Measurements from ENCODE around the gene MSH3.
A peak's percentile ranks its signal among the peaks of the same experiment; 100 is the strongest.
"Not testable (repeated sequence)": the region's sequence is repeated elsewhere in the genome, so short reads cannot be mapped to it uniquely, and the experiment has no call there.

MSH3 gene

DNA sequence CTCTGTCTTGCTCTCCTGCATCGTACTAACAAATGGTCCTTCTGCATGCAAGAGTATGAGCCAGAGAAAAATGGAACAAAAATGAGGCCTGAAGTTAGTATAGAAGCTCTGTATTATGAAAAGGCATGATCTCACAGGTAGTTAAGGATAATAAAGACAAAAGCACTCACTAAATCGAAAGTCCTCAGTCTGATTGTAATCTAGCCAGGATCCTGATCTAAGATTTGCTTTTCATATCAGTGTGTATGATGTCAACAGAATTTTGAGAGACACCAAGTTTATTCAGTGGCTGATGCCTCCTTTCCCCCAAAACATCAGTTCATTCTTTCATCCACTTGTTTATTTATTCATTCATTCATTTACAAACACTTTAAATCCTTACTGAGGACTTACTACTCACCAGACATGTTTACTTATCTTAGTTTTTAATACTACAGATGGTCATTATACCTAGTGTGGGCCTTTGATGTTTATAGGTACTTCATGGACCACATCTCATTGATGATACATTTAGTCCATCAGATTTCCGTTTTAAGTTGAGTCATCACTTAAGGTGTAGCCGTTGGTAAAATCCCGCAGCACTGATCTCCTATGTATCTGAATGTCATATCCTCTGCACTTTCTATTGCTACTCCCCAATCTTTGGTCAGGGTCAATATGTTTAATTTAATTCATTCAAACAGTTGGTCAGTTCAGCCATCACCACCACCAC lies 105.6 kb downstream of the MSH3 start:
- peak in 1 of 2 donors; percentile 33 for DNase-seq

DNA sequence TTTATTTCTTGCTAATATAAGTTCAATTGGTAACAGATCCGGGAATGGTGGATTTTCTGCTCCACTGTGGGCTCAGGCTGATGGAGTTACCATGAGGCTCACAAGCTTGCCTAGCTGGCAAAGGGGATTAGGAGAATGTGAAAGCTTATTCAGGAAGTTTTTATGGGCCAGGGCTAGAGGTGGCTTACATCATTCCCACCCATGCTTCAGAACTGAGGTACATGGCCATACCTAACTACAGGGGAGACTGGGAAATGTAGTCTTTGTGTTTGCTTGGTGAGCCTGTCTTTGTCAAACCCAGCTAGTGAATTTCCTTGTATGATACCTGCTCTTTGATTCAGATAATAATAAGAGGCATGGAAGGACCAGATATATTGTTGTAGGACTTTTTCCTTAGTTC lies 106.2 kb downstream of the MSH3 start:
- no peak for DNase-seq

DNA sequence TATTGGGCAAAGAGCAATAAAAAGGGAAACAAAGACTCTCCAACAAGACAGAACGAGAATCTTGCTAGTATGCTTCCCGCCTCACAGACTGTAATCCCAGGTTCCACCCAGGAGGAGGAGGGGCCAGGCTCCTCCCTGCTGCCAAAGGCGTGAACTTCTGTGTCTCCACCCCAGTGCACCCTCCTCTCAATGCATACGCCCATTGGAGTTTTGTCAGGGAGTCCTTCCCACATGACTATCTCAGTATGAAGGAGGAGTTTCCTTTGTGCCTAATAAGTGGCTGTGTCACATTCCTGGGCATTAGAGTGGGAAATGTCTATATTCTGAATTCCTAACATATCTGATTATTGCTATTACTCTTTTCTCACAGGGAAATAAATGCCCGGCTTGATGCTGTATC lies 106.7 kb downstream of the MSH3 start:
- no peak for DNase-seq

DNA sequence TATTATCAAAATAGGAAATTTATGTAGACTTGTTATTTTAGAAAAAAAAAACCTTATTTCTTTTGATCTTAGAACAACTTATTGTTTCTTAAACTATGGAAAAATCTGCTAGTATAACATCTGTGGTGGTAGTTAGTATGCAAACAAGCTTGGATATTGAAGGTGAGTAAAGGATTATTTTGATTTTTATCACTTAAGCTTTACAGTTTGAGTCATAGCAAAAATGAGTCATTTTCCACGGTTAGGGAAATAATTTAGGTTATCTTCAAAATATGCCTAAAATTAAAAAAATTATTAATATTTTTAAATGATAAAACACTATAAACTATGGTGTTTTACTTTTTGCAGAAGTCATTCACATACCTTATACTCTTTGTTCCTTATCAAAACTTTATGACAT lies 107.5 kb downstream of the MSH3 start:
- no peak for DNase-seq

DNA sequence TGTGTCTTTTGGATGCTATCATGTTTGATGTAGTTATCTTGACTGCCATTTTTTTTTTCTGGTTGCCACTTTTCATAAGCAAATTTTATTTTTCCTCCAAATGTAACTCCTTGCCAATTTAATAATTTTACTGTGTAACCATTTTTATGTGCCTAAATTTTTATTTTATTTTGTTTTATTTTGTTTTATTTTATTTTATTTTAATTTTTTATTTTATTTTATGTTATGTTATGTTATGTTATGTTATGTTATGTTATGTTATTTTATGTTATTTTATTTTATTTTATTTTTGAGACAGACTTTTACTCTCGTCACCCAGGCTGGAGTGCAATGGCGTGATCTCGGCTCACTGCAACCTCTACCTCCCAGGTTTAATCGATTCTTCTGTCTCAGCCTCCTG lies 108.1 kb downstream of the MSH3 start:
- DNase-seq = no peak

DNA sequence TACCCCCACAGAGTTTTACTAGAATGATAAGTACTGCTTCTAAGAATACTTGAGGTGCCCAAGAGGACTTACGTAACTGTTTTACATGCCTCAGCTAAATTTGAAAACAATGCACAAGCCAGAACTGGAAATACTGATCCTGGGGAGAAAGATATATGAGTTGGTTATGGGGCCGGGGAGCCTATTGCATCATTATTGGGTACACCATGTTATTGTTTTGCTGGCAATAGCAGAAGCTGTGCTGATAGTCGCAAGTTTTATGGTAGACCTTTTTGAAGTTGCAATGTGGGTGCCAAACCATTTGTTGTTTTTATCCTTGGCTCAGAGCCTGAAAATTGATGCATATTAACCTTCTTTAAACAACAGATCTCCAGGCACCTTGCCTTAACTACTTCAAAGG lies 108.8 kb downstream of the MSH3 start:
- DNase-seq = no peak

DNA sequence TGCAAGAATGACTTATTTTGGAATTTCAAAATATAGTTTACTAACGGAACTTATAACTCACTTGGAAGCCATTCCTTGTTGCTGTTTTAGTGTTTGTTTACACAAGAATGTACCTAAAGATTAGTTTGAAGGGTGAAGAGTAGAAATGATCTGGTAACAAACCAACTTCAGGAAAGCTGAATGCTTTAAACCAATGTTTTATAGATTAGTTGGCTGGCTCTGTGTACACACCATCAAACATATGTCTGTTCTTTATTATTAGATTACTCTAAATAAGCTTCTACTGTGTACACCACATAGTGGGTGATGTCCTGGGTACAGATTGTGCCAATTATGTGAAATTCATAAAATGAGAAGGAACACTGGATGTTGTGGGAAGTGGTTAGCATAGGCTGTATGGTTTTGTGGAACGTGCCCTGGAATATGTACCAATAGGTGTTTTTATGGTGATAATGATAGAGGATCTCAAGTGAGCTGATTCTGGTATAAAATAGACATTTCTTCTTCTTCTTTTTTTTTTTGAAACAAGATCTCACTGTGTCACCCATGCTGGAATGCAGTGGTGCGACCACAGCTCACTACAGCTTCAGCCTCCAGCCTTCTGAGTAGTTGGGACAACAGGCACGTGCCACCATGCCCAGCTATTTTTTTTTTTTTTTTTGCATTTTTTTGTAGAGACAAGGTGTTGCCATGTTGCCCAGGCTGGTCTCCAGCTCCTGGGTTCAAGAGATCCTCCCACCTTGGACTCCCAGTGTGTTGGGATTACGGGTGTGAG lies 109.6 kb downstream of the MSH3 start:
- no peak for DNase-seq

DNA sequence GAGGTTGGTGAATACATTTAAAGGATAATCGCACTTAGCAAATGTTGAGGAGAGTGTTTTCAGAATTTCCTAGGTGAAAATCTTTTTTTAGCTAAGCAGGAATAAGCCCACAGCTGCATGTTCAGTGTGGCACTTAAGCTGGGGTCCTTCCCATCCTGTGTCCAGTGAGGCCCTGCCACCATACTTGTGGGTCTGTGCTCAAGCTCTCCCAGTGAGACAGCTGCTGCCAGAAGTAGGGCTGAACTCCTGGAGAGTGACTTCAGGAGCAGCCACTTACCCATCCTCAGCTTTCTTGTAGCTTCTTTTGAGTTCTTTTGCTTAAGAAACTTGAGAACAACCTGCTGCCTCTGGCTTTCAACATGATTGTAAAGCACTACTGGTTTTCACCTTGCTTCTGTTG lies 110.3 kb downstream of the MSH3 start:
- no peak for DNase-seq

DNA sequence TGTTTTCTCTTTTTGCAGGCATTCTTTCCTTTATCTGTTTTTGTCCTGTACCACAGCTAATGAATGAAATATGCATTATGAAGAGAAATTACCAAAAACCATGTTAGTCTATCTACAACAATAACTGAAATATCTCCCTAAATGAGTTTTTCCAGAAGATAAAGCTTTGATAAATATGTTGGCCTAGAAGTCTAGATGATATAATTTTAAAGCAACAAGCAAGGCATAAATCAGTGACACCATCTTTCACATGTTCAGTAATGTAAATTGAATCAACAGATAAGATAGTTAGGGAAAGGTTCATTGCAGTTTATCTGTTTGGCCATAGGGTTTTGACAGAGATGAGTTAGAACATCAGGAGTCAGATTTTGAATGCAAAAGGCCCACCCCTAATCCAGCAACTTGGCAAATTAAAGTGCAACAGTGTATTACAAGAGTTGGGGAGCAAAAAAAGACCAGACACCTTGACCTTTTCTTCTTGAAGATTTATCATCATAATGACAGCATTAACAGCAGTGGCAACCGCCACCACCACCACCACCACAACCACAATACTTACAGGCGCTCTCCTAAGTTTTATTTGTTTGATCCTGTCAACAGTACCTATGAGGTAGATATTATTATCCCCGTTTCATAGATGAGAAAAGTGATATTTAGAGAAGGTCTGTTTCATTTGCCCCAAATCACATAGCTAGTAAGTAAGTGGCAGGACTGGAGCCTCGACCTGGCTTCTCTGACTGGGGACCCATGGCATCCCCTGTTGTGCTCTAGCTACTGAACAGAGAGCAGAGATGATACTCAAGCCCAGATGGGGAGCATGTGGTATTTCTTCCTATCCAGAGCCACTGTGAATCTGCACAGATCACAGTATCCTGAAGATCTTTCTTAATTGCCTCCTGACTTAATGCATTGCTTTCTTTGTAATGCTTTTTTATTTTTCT lies 123.2 kb downstream of the MSH3 start:
- peak in 1 of 2 donors; percentile 22 for DNase-seq

DNA sequence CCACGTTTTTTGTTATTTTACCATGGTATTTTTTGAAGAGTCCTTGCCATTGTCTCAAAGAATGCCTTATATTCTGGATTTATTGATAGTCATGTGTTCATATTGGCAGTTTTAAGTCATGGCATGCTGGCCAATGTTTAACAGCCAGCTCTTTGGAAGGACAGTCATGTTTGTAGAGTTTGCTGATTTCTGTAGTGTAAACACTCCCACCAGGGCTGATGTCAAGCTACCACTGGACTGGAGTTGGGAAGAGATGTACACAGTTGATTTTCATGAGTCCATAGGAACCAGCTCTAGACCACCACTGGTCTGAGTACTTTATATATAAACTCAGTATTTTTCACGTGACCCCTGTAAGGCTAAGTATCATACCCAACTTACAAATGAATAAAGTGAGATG lies 125.6 kb downstream of the MSH3 start:
- DNase-seq = no peak

DNA sequence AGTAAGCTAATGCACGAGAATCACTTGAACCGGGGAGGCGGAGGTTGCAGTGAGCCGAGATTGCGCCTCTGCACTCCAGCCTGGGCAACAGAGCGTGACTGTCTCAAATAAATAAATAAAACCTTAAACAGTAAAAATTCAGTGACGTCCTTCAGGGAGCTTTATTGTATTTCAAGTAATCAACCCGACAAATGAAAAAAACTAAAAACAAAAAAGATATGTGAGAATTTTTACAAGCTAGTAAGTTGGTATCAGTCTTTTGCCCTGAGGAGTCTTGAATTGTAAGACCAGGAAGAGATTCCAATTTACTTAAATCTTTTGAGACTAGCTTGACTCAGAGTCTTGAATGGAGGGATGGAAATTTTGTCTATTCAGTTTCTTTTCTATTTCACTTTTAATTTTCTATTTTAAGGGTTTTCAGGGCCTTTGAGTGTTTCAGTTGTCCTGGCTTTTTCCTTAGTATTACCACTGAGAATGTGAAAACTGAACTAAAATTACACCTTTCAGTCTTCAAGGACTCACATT lies 126.4 kb downstream of the MSH3 start:
- no peak for DNase-seq

DNA sequence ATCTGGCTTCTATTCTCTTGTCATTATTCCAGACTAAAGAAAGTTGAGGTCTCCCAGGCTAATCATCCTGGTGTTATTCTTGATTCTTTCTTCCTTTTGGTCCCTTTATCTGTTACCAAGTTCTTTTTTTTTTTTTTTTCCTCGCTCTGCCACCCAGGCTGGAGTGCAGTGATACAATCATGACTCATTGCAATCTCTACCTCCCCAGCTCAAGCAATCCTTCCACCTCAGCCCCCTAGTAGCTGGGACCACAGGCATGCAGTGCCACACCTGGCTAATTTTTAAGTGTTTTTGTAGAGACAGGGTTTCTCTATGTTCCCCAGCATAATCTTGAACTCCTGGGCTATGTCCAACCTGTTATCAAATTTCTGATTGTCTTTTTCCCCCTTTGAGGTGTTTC lies 126.9 kb downstream of the MSH3 start:
- DNase-seq = no peak

DNA sequence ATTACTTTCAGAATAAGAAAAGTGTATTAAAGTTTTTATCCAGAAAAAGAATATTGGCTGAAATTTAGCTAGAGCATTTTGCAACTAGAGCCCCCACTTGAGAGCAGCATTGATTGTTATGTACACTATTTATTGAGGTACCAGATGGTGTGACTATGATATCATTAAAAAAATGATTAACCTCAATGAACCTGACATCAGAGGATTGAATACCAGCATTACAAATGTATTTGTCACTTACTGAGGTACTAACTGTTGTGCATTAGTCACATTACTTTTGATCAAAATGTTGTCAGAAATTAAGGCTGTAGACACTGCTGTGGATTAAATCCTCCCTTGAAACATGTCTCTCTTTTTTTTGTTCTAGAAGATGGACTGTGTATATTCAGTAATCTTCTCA lies 128.2 kb downstream of the MSH3 start:
- DNase-seq = no peak

DNA sequence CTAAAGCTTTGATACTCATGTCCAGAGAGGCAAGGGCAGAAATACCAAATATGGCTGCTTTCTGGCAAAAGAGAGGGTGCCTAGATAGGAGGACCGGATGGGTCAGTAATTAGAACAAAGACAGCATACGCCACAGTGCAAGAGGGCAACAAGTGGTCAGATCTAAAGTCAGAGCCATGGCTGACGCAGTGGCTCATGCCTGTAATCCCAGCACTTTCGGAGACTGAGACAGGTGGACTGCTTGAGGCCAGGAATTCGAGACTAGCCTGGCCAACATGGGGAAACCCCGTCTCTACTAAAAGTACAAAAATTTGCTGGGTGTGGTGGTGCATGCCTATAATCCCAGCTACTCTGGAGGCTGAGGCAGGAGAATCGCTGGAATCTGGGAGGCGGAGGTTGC lies 129.3 kb downstream of the MSH3 start:
- not testable (repeated sequence) for DNase-seq

DNA sequence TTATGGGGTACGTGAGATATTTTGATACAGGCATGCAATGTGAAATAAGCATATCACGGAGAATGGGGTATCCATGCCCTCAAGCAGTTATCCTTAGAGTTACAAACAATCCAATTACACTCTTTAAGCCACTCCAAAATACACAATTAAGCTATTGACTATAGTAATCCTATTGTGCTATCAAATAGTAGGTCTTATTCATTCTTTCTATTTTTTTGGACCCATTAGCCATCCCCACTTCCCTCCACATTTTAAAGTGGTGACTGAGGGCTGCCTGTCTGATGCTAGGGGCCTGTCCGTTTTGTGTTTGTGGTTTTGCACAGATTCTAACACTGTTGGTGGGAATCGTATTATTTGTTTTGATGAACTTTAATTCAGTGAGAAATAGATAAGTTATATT lies 130.0 kb downstream of the MSH3 start:
- DNase-seq = no peak

DNA sequence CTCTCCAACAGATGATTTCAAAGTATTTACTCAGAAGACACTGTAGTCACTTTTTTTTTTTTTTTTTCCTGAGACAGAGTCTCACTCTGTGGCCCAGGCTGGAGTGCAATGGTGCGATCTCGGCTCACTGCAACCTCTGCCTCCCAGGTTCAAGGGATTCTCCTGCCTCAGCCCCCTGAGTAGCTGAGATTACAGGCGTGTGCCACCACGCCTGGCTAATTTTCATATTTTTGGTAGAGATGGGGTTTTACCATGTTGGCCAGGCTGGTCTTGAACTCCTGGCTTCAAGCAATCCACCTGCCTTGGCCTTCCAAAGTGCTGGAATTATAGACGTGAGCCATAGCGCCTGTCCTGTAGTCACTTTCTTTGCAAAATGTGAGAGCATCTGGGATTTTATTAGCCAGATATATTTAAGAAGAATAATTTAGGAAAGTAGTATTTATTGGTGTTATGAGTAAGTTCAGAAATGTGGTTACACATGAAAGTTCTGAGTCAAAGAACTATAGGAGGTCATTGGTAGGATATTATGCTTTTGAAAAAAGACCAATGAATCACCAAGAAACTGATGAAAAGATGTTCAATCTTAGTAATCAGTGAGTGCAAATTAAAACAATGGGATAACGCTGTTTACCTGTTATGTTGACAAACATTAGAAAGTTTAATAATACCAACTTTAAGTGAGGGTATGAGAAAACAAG lies 135.0 kb downstream of the MSH3 start:
- not testable (repeated sequence) for DNase-seq

DNA sequence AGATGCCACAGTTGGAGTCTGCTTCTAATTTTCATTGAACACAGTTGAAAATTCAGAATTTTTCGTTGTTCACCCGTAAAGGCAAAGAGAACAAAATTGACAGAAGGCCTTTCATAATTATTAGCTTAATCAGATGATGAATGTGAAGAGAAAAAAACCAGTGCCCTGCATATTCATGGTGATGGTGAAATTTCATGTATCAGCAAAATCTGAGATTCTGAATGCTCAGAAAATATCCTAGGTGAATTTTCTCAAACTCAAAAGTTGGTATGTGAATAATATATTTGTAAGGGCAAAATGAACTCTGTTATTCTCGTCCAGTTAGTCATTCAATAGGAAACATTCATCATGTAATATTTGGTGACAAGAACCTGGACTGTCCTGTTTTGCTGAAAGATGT lies 136.2 kb downstream of the MSH3 start:
- DNase-seq = no peak

DNA sequence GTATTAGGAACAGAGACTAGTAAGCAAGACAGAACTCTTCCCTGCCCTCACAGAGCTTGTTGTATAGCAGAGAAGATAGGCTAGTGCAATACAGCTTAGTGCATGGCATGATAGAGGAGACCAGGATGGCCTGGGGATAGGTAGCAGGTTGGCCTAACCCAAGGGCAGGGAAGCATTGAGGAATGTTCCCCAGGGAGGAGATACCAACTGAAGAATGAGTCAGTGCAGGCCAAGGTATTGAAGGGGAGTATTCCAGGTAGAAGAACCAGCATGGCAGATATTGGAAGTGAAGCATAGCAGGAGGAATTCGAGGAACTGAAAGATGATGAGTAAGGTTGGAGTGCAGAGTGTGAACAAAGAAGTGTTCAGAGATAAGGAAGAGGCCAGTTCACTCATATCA lies 138.9 kb downstream of the MSH3 start:
- DNase-seq = no peak

DNA sequence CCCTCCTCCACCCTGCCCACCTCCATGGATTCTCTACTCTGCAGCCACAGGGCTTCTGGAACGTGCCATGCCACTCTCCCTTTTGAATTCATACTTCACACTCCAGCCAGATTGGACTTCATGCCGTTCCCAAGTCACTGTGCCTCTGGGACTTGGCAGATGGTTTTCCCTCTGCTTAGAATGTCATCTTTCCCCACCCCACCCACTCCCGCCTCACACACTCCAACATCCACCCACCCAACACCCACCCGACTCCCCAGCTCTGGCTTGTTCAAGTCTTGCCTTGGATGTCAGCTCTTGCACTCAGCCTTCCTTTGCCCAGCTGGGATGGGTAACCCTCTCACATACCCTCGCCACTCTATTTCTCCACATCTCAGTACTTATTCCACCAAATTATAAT lies 142.4 kb downstream of the MSH3 start:
- DNase-seq = no peak

DNA sequence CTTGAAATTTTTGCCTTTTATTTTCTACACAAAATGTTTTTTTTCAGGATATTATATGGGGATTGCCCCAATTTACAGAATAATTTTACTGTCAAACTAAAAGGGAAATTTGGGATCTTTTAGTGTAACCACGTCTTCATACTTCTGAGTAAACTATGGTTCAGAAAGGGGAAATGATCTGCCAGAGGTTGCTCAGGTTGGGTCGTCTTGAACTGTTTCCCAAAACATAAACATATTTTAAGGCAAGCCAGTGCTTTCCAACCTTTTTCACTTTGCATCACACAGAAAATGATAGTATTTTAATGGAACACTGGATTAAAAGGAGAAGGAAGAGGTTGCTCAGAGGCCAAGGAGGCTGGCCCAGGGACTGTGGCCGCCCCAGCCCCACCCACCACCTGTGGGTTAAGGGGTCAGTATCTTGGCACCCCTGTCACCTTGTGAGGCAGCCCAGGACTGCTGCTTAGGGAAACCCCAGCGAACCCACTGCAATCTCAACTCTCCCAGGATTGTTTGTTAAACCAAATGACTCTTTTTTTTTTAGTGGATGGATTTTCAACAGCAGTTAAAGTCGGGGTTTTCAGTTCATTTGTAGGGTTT lies 143.1 kb downstream of the MSH3 start:
- DNase-seq = no peak

DNA sequence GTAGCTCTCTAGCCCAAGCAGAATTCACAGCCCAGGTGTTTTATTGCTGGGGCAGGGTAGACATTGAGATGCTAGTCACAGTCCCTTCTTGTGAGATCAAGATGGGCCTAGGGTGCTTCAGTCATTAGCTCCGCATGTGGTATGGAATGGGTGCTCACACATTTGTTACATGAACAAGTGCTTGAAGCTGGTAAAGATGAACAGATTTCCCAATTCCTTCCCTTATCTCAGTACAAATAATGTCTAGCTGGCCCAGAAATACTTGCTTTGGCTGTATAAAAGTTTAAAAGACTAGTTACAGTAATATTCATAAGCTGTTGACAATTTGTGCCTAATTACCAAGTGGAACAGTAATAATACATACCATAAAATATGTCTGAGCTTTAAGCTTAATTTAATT lies 143.7 kb downstream of the MSH3 start:
- DNase-seq = no peak

DNA sequence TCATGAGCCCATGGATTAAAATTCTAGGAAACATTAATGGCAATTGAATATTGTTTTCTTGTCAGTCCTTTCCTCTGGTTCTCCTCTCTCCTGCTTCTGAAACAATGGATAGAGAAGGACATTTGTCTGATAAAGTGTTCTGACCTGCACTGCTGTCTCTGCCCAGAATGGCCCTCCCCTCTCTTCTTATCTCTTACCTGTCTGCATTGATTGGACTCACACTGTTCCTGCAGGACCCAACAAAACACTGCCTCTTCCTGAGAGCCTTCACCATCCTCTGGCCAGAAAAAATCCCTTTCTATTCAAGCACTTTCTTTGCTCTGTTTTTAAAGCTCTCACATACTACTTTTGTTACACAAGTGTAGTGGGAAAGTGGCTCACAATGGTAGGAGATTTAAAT lies 144.2 kb downstream of the MSH3 start:
- no peak for DNase-seq

Data from CD4-positive, alpha-beta T cell treated with Interleukin-4 for 1 hour (primary cell).